Mammary epithelial cell (primary cell): ENCODE measurements around the gene RACK1.

Experiments used
- CTCF ChIP-seq, 2 donors: IDR thresholded peaks in 1 of 2; conservative IDR thresholded peaks in 1 of 2; 2 replicates each; pipeline ENCODE4 v1.5.1; 2011 to 2012; ENCODE audit warnings: inconsistent platforms in 2 of 2, low read length in 2 of 2, mild to moderate bottlenecking in 2 of 2, control low read depth in 1 of 2, low read depth in 1 of 2; ENCODE audit not compliant: insufficient read depth in 1 of 2; ENCODE audit errors: extremely low read depth in 1 of 2
- EZH2 ChIP-seq: IDR thresholded peaks from 2 replicates; pipeline ENCODE4 v1.6.1; 2012; ENCODE audit warnings: low read length, inconsistent platforms, borderline replicate concordance

DNA sequence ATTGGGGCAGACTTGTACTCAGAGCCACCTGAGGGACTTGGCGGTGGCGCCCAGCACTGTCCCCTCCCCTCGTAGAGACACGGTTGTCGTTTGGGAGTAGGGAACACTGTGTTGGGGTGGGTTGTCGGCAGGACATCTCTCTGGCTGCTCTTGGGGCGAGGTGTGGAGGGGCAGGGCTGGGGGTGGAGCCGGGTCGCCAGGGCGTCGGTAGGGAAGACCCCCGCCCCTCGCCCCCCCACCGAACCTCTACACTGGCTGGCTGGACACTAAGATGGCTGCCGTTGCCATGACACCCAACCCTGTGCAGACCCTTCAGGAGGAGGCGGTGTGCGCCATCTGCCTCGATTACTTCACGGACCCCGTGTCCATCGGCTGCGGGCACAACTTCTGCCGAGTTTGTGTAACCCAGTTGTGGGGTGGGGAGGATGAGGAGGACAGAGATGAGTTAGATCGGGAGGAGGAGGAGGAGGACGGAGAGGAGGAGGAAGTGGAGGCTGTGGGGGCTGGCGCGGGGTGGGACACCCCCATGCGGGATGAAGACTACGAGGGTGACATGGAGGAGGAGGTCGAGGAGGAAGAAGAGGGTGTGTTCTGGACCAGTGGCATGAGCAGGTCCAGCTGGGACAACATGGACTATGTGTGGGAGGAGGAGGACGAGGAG, 19.8 kb downstream of the RACK1 start:
- TF ChIP-seq CTCF (conservative IDR thresholded peaks at IDR 0.05 in 1 of 2, IDR thresholded peaks at IDR 0.05 in 1 of 2; ENCODE audit: extremely low read depth in 1 of 2, insufficient read depth in 1 of 2, low read depth in 1 of 2, low read length in 2 of 2) (no peak), EZH2 (no peak)
